ENCODE measurements around the gene NKAIN2. TPM values are rescaled to one million over a fixed set of nuclear protein-coding genes. Genes with fewer than 3 reads are reported as not detected.

Gene NKAIN2
- total and polyA plus RNA-seq, 9 of the 15 experiments (the other 6 are each of a cell fraction or from before 2014, with no cell fraction given) = not detected

DNA sequence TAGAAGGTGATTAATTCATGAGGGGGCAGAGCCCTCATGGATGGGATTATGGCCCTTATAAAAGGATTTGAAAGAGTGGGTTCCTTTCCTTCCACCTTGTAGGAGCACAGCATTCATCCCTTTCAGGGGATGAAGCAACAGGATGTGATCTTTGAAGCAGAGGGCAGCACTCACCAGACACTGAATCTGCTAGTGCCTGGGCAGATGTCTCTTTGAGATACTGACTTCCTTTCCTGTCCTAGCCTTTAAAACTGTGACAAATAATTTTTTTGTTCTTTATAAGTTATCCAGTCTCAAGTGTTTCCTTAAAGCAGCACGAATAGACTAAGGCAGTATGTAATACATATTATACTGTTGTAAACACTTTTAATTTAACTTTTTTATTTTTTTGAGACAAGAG is 620.0 kb downstream of the NKAIN2 start:
- POLR2A ChIA-PET = no interaction called here
- FAIRE-seq = no peak
- H3K27ac ChIP-seq (ENCODE audit: extremely low read depth, low read depth, low read length) = no peak overlapping the region
- no peaks in the 10 kb centered on the region for H3K27me3 ChIP-seq (ENCODE audit: control insufficient read depth in 2 of 2, insufficient read depth in 2 of 2, low read length in 2 of 2)
- H3K9me3 ChIP-seq (replicated peaks; ENCODE audit: control insufficient read depth, insufficient read depth, low read depth, low read length) = no peaks in the 10 kb centered on the region
- CTCF ChIA-PET (ENCODE audit: low intra/inter-chr PET ratio) = no interaction called here
- no peak for DNase-seq (ENCODE audit: extremely low read depth in 1 of 4, low spot score in 3 of 4)
- no peak overlapping the region for H2AFZ ChIP-seq (ENCODE audit: low read depth, low read length)
- no peaks in the 10 kb centered on the region for H3K4me1 ChIP-seq (replicated peaks in 1 of 2; ENCODE audit: control insufficient read depth in 2 of 2, insufficient read depth in 2 of 2, low read length in 2 of 2)
- H3K4me3 ChIP-seq = no peak overlapping the region
- in situ Hi-C loops (cut with MboI) (no loop called here), intact Hi-C loops (cut with micrococcal nuclease) (no loop called here)
- H3K79me2 ChIP-seq (ENCODE audit: control insufficient read depth, insufficient read depth, low read length) = no peaks in the 10 kb centered on the region
- no peak overlapping the region for H3K4me2 ChIP-seq (ENCODE audit: insufficient read depth, low read length)
- no peak overlapping the region for H3K9ac ChIP-seq (ENCODE audit: insufficient read depth in 1 of 2, low read depth in 2 of 2, low read length in 2 of 2)
- WGBS (ENCODE audit: insufficient coverage, low coverage, missing lambda C conversion rate) = 0% methylated on average over 1 of the region's 1 CpG
- no peaks in the 10 kb centered on the region for H4K20me1 ChIP-seq (replicated peaks; ENCODE audit: control insufficient read depth, insufficient read depth, low read length)
- TF ChIP-seq GATA2 (CRISPR knock-in tag; IDR thresholded peaks at IDR 0.05) (no peak), XRCC5 (IDR thresholded peaks at IDR 0.05; ENCODE audit: low read depth, low read length) (no peak)
- no peak for ATAC-seq
- no TSS peak for BruUV-seq (replicated peaks)
- no peaks in the 10 kb centered on the region for H3K9me1 ChIP-seq (ENCODE audit: control insufficient read depth, insufficient read depth, low read length)
- no peaks in the 10 kb centered on the region for H3K36me3 ChIP-seq (ENCODE audit: control insufficient read depth, insufficient read depth, low read length)

DNA sequence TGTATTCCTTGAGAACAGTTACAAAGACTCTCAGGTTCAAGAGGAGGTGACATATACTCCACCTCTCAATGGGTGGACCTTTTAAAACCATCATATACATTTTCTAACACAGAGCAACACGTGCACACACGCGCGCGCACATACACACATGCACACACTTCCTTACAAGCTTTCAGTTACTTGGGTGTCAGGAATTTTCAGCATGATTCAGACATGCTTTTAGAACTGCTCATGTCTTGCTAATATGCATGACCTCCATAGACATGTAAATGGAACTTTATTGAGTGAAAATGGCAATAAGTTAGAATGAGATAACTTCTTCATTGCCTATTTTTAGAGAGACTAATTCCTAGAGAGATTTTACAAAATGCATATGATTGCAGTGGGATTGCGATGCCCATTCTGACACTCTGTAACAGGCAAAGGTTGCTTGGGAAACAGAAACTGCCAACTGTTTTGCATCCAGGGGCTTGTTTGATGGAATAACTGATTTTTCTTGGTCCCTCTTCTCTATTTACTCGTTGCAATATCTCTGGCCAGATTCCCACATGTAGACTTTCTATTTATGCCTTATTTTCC is 627.2 kb downstream of the NKAIN2 start:
- no peak overlapping the region for H2AFZ ChIP-seq (ENCODE audit: low read depth, low read length)
- ChIA-PET CTCF (ENCODE audit: low intra/inter-chr PET ratio) (no interaction called here), POLR2A (no interaction called here)
- no peaks in the 10 kb centered on the region for H3K4me1 ChIP-seq (replicated peaks in 1 of 2; ENCODE audit: control insufficient read depth in 2 of 2, insufficient read depth in 2 of 2, low read length in 2 of 2)
- no peaks in the 10 kb centered on the region for H3K79me2 ChIP-seq (ENCODE audit: control insufficient read depth, insufficient read depth, low read length)
- BruUV-seq (replicated peaks) = no TSS peak
- in situ Hi-C loops (cut with MboI) = no loop called here
- no peak overlapping the region for H3K9ac ChIP-seq (ENCODE audit: insufficient read depth in 1 of 2, low read depth in 2 of 2, low read length in 2 of 2)
- DNase-seq (ENCODE audit: extremely low read depth in 1 of 4, low spot score in 3 of 4) (no peak), FAIRE-seq (no peak), ATAC-seq (no peak)
- H3K4me3 ChIP-seq = no peak overlapping the region
- H4K20me1 ChIP-seq (replicated peaks; ENCODE audit: control insufficient read depth, insufficient read depth, low read length) = no peaks in the 10 kb centered on the region
- no peaks in the 10 kb centered on the region for H3K9me1 ChIP-seq (ENCODE audit: control insufficient read depth, insufficient read depth, low read length)
- H3K4me2 ChIP-seq (ENCODE audit: insufficient read depth, low read length) = no peak overlapping the region
- under 1% methylated on average over 7 of the region's 7 CpGs for WGBS (ENCODE audit: insufficient coverage, low coverage, missing lambda C conversion rate)
- H3K9me3 ChIP-seq (replicated peaks; ENCODE audit: control insufficient read depth, insufficient read depth, low read depth, low read length) = no peaks in the 10 kb centered on the region
- intact Hi-C loops (cut with micrococcal nuclease) = no loop called here
- TF ChIP-seq PRPF4 (IDR thresholded peaks at IDR 0.05; ENCODE audit: insufficient read depth, low read depth, low read length, poor library complexity, severe bottlenecking) = no peak
- TF ChIP-seq, protein P1, sequence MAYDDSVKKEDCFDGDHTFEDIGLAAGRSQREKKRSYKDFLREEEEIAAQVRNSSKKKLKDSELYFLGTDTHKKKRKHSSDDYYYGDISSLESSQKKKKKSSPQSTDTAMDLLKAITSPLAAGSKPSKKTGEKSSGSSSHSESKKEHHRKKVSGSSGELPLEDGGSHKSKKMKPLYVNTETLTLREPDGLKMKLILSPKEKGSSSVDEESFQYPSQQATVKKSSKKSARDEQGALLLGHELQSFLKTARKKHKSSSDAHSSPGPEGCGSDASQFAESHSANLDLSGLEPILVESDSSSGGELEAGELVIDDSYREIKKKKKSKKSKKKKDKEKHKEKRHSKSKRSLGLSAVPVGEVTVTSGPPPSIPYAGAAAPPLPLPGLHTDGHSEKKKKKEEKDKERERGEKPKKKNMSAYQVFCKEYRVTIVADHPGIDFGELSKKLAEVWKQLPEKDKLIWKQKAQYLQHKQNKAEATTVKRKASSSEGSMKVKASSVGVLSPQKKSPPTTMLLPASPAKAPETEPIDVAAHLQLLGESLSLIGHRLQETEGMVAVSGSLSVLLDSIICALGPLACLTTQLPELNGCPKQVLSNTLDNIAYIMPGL (CRISPR knock-in tag; IDR thresholded peaks at IDR 0.05) = no peak
- no peak overlapping the region for H3K27ac ChIP-seq (ENCODE audit: extremely low read depth, low read depth, low read length)
- H3K27me3 ChIP-seq (ENCODE audit: control insufficient read depth in 2 of 2, insufficient read depth in 2 of 2, low read length in 2 of 2) = no peaks in the 10 kb centered on the region
- H3K36me3 ChIP-seq (ENCODE audit: control insufficient read depth, insufficient read depth, low read length) = no peaks in the 10 kb centered on the region
